Measurements from ENCODE around the gene GPR137. TPM values are rescaled to one million over a fixed set of nuclear protein-coding genes. Genes with fewer than 3 reads are reported as not detected.

GPR137 gene
- total and polyA plus RNA-seq, 9 of the 15 experiments (the other 6 are each of a cell fraction or from before 2014, with no cell fraction given): 0.32 to 26.7 (median 10.7) TPM

- no peak for TF ChIP-seq ARNT (IDR thresholded peaks at IDR 0.05)
- TF ChIP-seq POLR3G (IDR thresholded peaks at IDR 0.05; ENCODE audit: extremely low read depth, insufficient read length, insufficient replicate concordance): no peak
- TF ChIP-seq NR2C1 (IDR thresholded peaks at IDR 0.05): peak; percentile 97
- peak; percentile 98 for TF ChIP-seq NR2C1 (tag; IDR thresholded peaks at IDR 0.05)
- TF ChIP-seq ETS2 (tag; IDR thresholded peaks at IDR 0.05; ENCODE audit: borderline replicate concordance, poor library complexity, severe bottlenecking): no peak
- peak; percentile 34 for TF ChIP-seq CREM (IDR thresholded peaks at IDR 0.05; ENCODE audit: low read depth)
- TF ChIP-seq KLF1 (tag; IDR thresholded peaks at IDR 0.05): no peak
- TF ChIP-seq CBX2 (IDR thresholded peaks at IDR 0.05; ENCODE audit: insufficient read depth, low read length, poor library complexity, severe bottlenecking): no peak
- no peak for TF ChIP-seq CLOCK (CRISPR knock-in tag; IDR thresholded peaks at IDR 0.05; ENCODE audit: borderline replicate concordance)
- no peak for TF ChIP-seq HMG20B (CRISPR knock-in tag; IDR thresholded peaks at IDR 0.05)
- TF ChIP-seq ZNF124 (CRISPR knock-in tag; IDR thresholded peaks at IDR 0.05): no peak
- peak; percentile 64 for TF ChIP-seq RBM22 (IDR thresholded peaks at IDR 0.05; ENCODE audit: low read depth, low read length, poor library complexity, severe bottlenecking)
- TF ChIP-seq ZBTB8A (IDR thresholded peaks at IDR 0.05; ENCODE audit: partially characterized antibody): no peak
- TF ChIP-seq, protein P1, sequence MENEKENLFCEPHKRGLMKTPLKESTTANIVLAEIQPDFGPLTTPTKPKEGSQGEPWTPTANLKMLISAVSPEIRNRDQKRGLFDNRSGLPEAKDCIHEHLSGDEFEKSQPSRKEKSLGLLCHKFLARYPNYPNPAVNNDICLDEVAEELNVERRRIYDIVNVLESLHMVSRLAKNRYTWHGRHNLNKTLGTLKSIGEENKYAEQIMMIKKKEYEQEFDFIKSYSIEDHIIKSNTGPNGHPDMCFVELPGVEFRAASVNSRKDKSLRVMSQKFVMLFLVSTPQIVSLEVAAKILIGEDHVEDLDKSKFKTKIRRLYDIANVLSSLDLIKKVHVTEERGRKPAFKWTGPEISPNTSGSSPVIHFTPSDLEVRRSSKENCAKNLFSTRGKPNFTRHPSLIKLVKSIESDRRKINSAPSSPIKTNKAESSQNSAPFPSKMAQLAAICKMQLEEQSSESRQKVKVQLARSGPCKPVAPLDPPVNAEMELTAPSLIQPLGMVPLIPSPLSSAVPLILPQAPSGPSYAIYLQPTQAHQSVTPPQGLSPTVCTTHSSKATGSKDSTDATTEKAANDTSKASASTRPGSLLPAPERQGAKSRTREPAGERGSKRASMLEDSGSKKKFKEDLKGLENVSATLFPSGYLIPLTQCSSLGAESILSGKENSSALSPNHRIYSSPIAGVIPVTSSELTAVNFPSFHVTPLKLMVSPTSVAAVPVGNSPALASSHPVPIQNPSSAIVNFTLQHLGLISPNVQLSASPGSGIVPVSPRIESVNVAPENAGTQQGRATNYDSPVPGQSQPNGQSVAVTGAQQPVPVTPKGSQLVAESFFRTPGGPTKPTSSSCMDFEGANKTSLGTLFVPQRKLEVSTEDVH (IDR thresholded peaks at IDR 0.05; ENCODE audit: low read depth, partially characterized antibody): peak; percentile 32
- no peak for TF ChIP-seq NBN (IDR thresholded peaks at IDR 0.05; ENCODE audit: low read depth)
- peak; percentile 70; the same call in 1 of the 2 replicates for TF ChIP-seq CTBP1 (IDR thresholded peaks at IDR 0.05; ENCODE audit: borderline replicate concordance)
- TF ChIP-seq POLR2B (IDR thresholded peaks at IDR 0.05; ENCODE audit: low read depth, partially characterized antibody): no peak
- TF ChIP-seq ARID3A (IDR thresholded peaks at IDR 0.05; ENCODE audit: borderline replicate concordance, low read depth, low read length): no peak
- TF ChIP-seq FOXK1 (CRISPR knock-in tag; IDR thresholded peaks at IDR 0.05; ENCODE audit: borderline replicate concordance): 0 out of 2 replicates have a peak, but pooled peaks have one; percentile 61
- peak; percentile 66 for TF ChIP-seq GABPB1 (CRISPR knock-in tag; IDR thresholded peaks at IDR 0.05)
These were observed 20.3 kb downstream of the GPR137 start (continued) for GRCh38 chr11:64305691-64306562.
